ENCODE results near the gene PTPRG. TPM values are rescaled to one million over a fixed set of nuclear protein-coding genes. Genes with fewer than 3 reads are reported as not detected.

The PTPRG gene
- total RNA-seq, 1 experiment from 2014 or later = 0.73 TPM

- H3K9me3 ChIP-seq (ENCODE audit: low read length) = peaks cover 7% of the 10 kb centered on the region; the same call in 1 of the 2 replicates
- no peak overlapping the region for H3K27ac ChIP-seq (ENCODE audit: low read length)
- DNase-seq (no peak), ATAC-seq (no peak)
- no peak overlapping the region for H3K4me2 ChIP-seq (ENCODE audit: low read length)
- H3K79me2 ChIP-seq (ENCODE audit: low read length) = no peaks in the 10 kb centered on the region
- TF ChIP-seq EZH2 (IDR thresholded peaks at IDR 0.05; ENCODE audit: low read length, unreplicated experiment) = no peak
- no peak for TF ChIP-seq EZH2phosphoT487 (IDR thresholded peaks at IDR 0.05; ENCODE audit: borderline replicate concordance, low read length)
- TF ChIP-seq CTCF (conservative IDR thresholded peaks at IDR 0.05; ENCODE audit: low read depth, low read length) = no peak
- H2AFZ ChIP-seq (ENCODE audit: low read length) = no peak overlapping the region
- no peaks in the 10 kb centered on the region for H3K27me3 ChIP-seq (ENCODE audit: low read length)
- intact Hi-C loops (cut with micrococcal nuclease) = no loop called here
- ChIA-PET POLR2A (ENCODE audit: unreplicated experiment) (no interaction called here), CTCF (no interaction called here)
- H3K4me3 ChIP-seq (ENCODE audit: low read length) = no peak overlapping the region
- H3K4me1 ChIP-seq (ENCODE audit: insufficient read depth, low read length) = no peaks in the 10 kb centered on the region
- no peak overlapping the region for H3K9ac ChIP-seq (ENCODE audit: low read length)
- no peaks in the 10 kb centered on the region for H3K36me3 ChIP-seq (ENCODE audit: low read depth, low read length)
- H3F3A ChIP-seq (ENCODE audit: low read length, unreplicated experiment) = no peaks in the 10 kb centered on the region
- no TSS peak for BruUV-seq (replicated peaks)
- H3K9me2 ChIP-seq (replicated peaks; ENCODE audit: low read length) = no peaks in the 10 kb centered on the region
- no peaks in the 10 kb centered on the region for H4K20me1 ChIP-seq (ENCODE audit: low read length)
Observed at GRCh38 chr3:61887206-61887605, 325.8 kb downstream of the PTPRG start.

- ChIA-PET POLR2A (ENCODE audit: unreplicated experiment) (no interaction called here), CTCF (no interaction called here)
- no peak for TF ChIP-seq EZH2 (IDR thresholded peaks at IDR 0.05; ENCODE audit: low read length, unreplicated experiment)
- no peak for TF ChIP-seq CTCF (conservative IDR thresholded peaks at IDR 0.05; ENCODE audit: low read depth, low read length)
- no peak for TF ChIP-seq EZH2phosphoT487 (IDR thresholded peaks at IDR 0.05; ENCODE audit: borderline replicate concordance, low read length)
- no peaks in the 10 kb centered on the region for H3K36me3 ChIP-seq (ENCODE audit: low read depth, low read length)
- no peak for ATAC-seq
- H3K9me3 ChIP-seq (ENCODE audit: low read length) = peaks cover 7% of the 10 kb centered on the region; the same call in 1 of the 2 replicates
- H3K4me1 ChIP-seq (ENCODE audit: insufficient read depth, low read length) = no peaks in the 10 kb centered on the region
- H3K79me2 ChIP-seq (ENCODE audit: low read length) = no peaks in the 10 kb centered on the region
- H3F3A ChIP-seq (ENCODE audit: low read length, unreplicated experiment) = no peaks in the 10 kb centered on the region
- H3K9me2 ChIP-seq (replicated peaks; ENCODE audit: low read length) = no peaks in the 10 kb centered on the region
- no peaks in the 10 kb centered on the region for H4K20me1 ChIP-seq (ENCODE audit: low read length)
- no peak overlapping the region for H3K27ac ChIP-seq (ENCODE audit: low read length)
- no peaks in the 10 kb centered on the region for H3K27me3 ChIP-seq (ENCODE audit: low read length)
- no peak overlapping the region for H3K4me3 ChIP-seq (ENCODE audit: low read length)
- no peak overlapping the region for H3K9ac ChIP-seq (ENCODE audit: low read length)
- no TSS peak for BruUV-seq (replicated peaks)
- no peak overlapping the region for H2AFZ ChIP-seq (ENCODE audit: low read length)
- no peak for DNase-seq
- H3K4me2 ChIP-seq (ENCODE audit: low read length) = no peak overlapping the region
- intact Hi-C loops (cut with micrococcal nuclease) = no loop called here
Observed at GRCh38 chr3:61889259-61889658, 327.9 kb downstream of the PTPRG start.

- CTCF ChIA-PET = no interaction called here
Observed at GRCh38 chr3:61890167-61890566, 328.8 kb downstream of the PTPRG start.

More at GRCh38 chr3:61890167-61890566, 328.8 kb downstream of the PTPRG start:
- Histone ChIP-seq H3K4me3 (ENCODE audit: low read length) (no peak overlapping the region), H3F3A (ENCODE audit: low read length, unreplicated experiment) (no peaks in the 10 kb centered on the region), H3K27ac (ENCODE audit: low read length) (no peak overlapping the region), H4K20me1 (ENCODE audit: low read length) (no peaks in the 10 kb centered on the region), H3K9ac (ENCODE audit: low read length) (no peak overlapping the region), H3K36me3 (ENCODE audit: low read depth, low read length) (no peaks in the 10 kb centered on the region), H3K9me2 (replicated peaks; ENCODE audit: low read length) (no peaks in the 10 kb centered on the region), H3K4me2 (ENCODE audit: low read length) (no peak overlapping the region), H2AFZ (ENCODE audit: low read length) (no peak overlapping the region), H3K9me3 (ENCODE audit: low read length) (peaks cover 7% of the 10 kb centered on the region; the same call in 1 of the 2 replicates), H3K4me1 (ENCODE audit: insufficient read depth, low read length) (no peaks in the 10 kb centered on the region), H3K79me2 (ENCODE audit: low read length) (no peaks in the 10 kb centered on the region), H3K27me3 (ENCODE audit: low read length) (no peaks in the 10 kb centered on the region)
- TF ChIP-seq EZH2phosphoT487 (IDR thresholded peaks at IDR 0.05; ENCODE audit: borderline replicate concordance, low read length) (no peak), EZH2 (IDR thresholded peaks at IDR 0.05; ENCODE audit: low read length, unreplicated experiment) (no peak), CTCF (conservative IDR thresholded peaks at IDR 0.05; ENCODE audit: low read depth, low read length) (no peak)
- DNase-seq (no peak), ATAC-seq (no peak)
- no TSS peak for BruUV-seq (replicated peaks)
- intact Hi-C loops (cut with micrococcal nuclease) = no loop called here
- POLR2A ChIA-PET (ENCODE audit: unreplicated experiment) = no interaction called here

All from PC-3 (cell line).